ENCODE data around the gene PQBP1.

GRCh38 chrX:48927123-48927522, 29.4 kb downstream of the PQBP1 start:
- TF ChIP-seq, protein P1, sequence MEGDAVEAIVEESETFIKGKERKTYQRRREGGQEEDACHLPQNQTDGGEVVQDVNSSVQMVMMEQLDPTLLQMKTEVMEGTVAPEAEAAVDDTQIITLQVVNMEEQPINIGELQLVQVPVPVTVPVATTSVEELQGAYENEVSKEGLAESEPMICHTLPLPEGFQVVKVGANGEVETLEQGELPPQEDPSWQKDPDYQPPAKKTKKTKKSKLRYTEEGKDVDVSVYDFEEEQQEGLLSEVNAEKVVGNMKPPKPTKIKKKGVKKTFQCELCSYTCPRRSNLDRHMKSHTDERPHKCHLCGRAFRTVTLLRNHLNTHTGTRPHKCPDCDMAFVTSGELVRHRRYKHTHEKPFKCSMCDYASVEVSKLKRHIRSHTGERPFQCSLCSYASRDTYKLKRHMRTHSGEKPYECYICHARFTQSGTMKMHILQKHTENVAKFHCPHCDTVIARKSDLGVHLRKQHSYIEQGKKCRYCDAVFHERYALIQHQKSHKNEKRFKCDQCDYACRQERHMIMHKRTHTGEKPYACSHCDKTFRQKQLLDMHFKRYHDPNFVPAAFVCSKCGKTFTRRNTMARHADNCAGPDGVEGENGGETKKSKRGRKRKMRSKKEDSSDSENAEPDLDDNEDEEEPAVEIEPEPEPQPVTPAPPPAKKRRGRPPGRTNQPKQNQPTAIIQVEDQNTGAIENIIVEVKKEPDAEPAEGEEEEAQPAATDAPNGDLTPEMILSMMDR (IDR thresholded peaks at IDR 0.05): no peak
- TF ChIP-seq POLR2AphosphoS5 (IDR thresholded peaks at IDR 0.05; ENCODE audit: insufficient read depth in 1 of 2, low read depth in 1 of 2) (no peak), POLR2A (IDR thresholded peaks at IDR 0.05) (no peak)

All from vagina (tissue), 2 donors.